ENCODE data around the gene TPRX1.
"Not testable (repeated sequence)": the region's sequence is repeated elsewhere in the genome, so short reads cannot be mapped to it uniquely, and the experiment has no call there.

Gene TPRX1

GRCh38 chr19:47804451-47804850 lies at the start of gene TPRX1:
Gene TPRX1, minus strand, starts transcription at chr19:47804551. Its CDS starts 12 bp downstream, at chr19:47804539.
- DNase-seq (ENCODE audit: low read depth, low spot score), result not testable (repeated sequence)

- no peak for DNase-seq (ENCODE audit: low read depth, low spot score)
These were observed 48.7 kb upstream of the TPRX1 start for GRCh38 chr19:47853003-47853402.

- no peak for DNase-seq (ENCODE audit: low read depth, low spot score)
These were observed 44.6 kb upstream of the TPRX1 start for GRCh38 chr19:47848823-47849473.

- DNase-seq (ENCODE audit: low read depth, low spot score), result no peak
These were observed 44.1 kb upstream of the TPRX1 start for GRCh38 chr19:47848425-47848822.

GRCh38 chr19:47842941-47843340 lies 38.6 kb upstream of the TPRX1 start:
- no peak for DNase-seq (ENCODE audit: low read depth, low spot score)

- no peak for DNase-seq (ENCODE audit: low read depth, low spot score)
These were observed 35.6 kb upstream of the TPRX1 start for GRCh38 chr19:47839913-47840312.

- DNase-seq (ENCODE audit: low read depth, low spot score), result no peak
These were observed 35.1 kb upstream of the TPRX1 start for GRCh38 chr19:47839411-47839810.

GRCh38 chr19:47836038-47836437 lies 31.7 kb upstream of the TPRX1 start:
- DNase-seq (ENCODE audit: low read depth, low spot score), result no peak

GRCh38 chr19:47832723-47833122 lies 28.4 kb upstream of the TPRX1 start:
- DNase-seq (ENCODE audit: low read depth, low spot score), result no peak

GRCh38 chr19:47826800-47827199 lies 22.4 kb upstream of the TPRX1 start:
- DNase-seq (ENCODE audit: low read depth, low spot score), result no peak

- no peak for DNase-seq (ENCODE audit: low read depth, low spot score)
These were observed 20.0 kb upstream of the TPRX1 start for GRCh38 chr19:47824396-47824795.

GRCh38 chr19:47821460-47822020 lies 17.2 kb upstream of the TPRX1 start, which contains the start of gene CRX:
Gene CRX, plus strand, starts transcription at chr19:47821937. Its CDS starts 12,507 bp downstream, at chr19:47834444.
- no peak for DNase-seq (ENCODE audit: low read depth, low spot score)

GRCh38 chr19:47820410-47820809 lies 16.1 kb upstream of the TPRX1 start:
- no peak for DNase-seq (ENCODE audit: low read depth, low spot score)

GRCh38 chr19:47819858-47820257 lies 15.5 kb upstream of the TPRX1 start:
- no peak for DNase-seq (ENCODE audit: low read depth, low spot score)

- not testable (repeated sequence) for DNase-seq (ENCODE audit: low read depth, low spot score)
These were observed 13.9 kb upstream of the TPRX1 start for GRCh38 chr19:47818221-47818620.

- DNase-seq (ENCODE audit: low read depth, low spot score), result not testable (repeated sequence)
These were observed 11.9 kb upstream of the TPRX1 start for GRCh38 chr19:47816270-47816669.

- no peak for DNase-seq (ENCODE audit: low read depth, low spot score)
These were observed 9.6 kb upstream of the TPRX1 start for GRCh38 chr19:47813995-47814328.

GRCh38 chr19:47813304-47813994 lies 9.1 kb upstream of the TPRX1 start:
- DNase-seq (ENCODE audit: low read depth, low spot score), result peak; percentile 68

- no peak for DNase-seq (ENCODE audit: low read depth, low spot score)
These were observed 2.1 kb upstream of the TPRX1 start for GRCh38 chr19:47806435-47806834.

GRCh38 chr19:47805313-47805712 lies 962 bp upstream of the TPRX1 start:
- DNase-seq (ENCODE audit: low read depth, low spot score), result no peak

- not testable (repeated sequence) for DNase-seq (ENCODE audit: low read depth, low spot score)
These were observed 680 bp downstream of the TPRX1 start for GRCh38 chr19:47803671-47804070.

GRCh38 chr19:47803148-47803547 lies 1.2 kb downstream of the TPRX1 start:
- not testable (repeated sequence) for DNase-seq (ENCODE audit: low read depth, low spot score)

- DNase-seq (ENCODE audit: low read depth, low spot score), result no peak
These were observed 1.8 kb downstream of the TPRX1 start for GRCh38 chr19:47802521-47803043.
